Brain microvascular endothelial cell (primary cell): Measurements from ENCODE around the gene SOX10.

ENCODE experiments used
- DNase-seq: peaks from one replicate; pipeline ENCODE4 v3.0.0-alpha.2; 2020
- H3K27ac ChIP-seq: fragments of 250-450 bp; sonication (Bioruptor Pico); 2 replicates; pipeline ENCODE4 v1.5.1; 2020; ENCODE audit warnings: mild to moderate bottlenecking, moderate library complexity
- H3K27me3 ChIP-seq: fragments of 250-450 bp; sonication (Bioruptor Pico); replicated peaks from 2 replicates; pipeline ENCODE4 v1.5.1; 2020; ENCODE audit warnings: mild to moderate bottlenecking
- H3K36me3 ChIP-seq: fragments of 250-450 bp; sonication (Bioruptor Pico); replicated peaks from 2 replicates; pipeline ENCODE4 v1.5.1; 2020; ENCODE audit warnings: mild to moderate bottlenecking
- H3K4me3 ChIP-seq: 2 replicates; pipeline ENCODE4 v1.5.1; 2011; ENCODE audit warnings: low read depth, mild to moderate bottlenecking, control low read depth, low read length, moderate library complexity
- in situ Hi-C: cut with HindIII; loops from 2 replicates; pipeline ENCODE4 v1.10.0; 2017; ENCODE audit warnings: low sequenced_read_pairs, low pct_ligation_motif_present
- TF ChIP-seq, protein P1 (sequence below): IDR thresholded peaks from 2 replicates; pipeline ENCODE4 v1.5.1; 2011; ENCODE audit warnings: low read depth, mild to moderate bottlenecking, moderate library complexity, low read length, control low read depth, inconsistent platforms; ENCODE audit errors: missing control alignments

The SOX10 gene

DNA sequence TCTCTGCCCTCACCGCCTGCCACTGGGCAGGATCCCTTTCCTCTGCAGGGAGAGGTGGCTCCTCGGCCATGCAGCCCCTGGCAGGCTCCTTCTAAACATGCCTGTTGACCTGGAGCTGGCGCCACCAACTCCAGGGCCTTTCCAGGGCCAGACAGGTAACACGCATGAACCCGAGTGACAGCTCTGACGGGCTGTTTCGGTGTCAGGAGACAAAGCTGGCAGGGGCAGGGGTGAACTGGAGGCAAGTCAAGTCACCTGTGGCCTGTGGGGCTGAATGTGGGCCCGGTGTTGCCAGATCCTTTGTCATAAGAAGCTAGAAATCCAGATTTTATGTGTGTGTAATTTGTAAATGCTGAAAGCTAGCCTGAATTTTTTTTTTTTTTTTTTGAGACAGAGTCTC is 42.2 kb downstream of the SOX10 start:
- in situ Hi-C loops: no loop called here
- TF ChIP-seq, protein P1, sequence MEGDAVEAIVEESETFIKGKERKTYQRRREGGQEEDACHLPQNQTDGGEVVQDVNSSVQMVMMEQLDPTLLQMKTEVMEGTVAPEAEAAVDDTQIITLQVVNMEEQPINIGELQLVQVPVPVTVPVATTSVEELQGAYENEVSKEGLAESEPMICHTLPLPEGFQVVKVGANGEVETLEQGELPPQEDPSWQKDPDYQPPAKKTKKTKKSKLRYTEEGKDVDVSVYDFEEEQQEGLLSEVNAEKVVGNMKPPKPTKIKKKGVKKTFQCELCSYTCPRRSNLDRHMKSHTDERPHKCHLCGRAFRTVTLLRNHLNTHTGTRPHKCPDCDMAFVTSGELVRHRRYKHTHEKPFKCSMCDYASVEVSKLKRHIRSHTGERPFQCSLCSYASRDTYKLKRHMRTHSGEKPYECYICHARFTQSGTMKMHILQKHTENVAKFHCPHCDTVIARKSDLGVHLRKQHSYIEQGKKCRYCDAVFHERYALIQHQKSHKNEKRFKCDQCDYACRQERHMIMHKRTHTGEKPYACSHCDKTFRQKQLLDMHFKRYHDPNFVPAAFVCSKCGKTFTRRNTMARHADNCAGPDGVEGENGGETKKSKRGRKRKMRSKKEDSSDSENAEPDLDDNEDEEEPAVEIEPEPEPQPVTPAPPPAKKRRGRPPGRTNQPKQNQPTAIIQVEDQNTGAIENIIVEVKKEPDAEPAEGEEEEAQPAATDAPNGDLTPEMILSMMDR: no peak
- Histone ChIP-seq H3K27ac (no peak overlapping the region), H3K4me3 (no peak overlapping the region), H3K36me3 (peaks cover 37% of the 10 kb centered on the region), H3K27me3 (no peaks in the 10 kb centered on the region)
- no peak for DNase-seq

DNA sequence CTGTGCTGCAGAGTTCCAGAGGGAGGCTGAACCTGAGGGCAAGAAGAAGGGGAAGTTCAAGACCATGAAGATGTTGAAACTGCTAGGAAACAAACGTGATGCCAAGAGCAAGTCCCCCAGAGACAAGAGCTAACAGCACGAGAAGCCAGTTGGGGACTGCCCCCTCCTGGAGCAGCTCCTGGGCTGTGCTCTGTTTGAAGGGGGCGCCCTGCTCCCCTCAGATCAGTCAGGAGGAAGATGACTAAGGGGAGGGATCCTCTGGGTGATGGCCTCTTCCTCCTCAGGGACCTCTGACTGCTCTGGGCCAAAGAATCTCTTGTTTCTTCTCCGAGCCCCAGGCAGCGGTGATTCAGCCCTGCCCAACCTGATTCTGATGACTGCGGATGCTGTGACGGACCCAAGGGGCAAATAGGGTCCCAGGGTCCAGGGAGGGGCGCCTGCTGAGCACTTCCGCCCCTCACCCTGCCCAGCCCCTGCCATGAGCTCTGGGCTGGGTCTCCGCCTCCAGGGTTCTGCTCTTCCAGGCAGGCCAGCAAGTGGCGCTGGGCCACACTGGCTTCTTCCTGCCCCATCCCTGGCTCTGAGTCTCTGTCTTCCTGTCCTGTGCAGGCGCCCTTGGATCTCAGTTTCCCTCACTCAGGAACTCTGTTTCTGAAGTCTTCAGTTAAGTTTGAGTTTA is 43.5 kb downstream of the SOX10 start:
- in situ Hi-C loops: no loop called here
- Histone ChIP-seq H3K27ac (no peak overlapping the region), H3K4me3 (no peak overlapping the region), H3K36me3 (peaks cover 41% of the 10 kb centered on the region), H3K27me3 (no peaks in the 10 kb centered on the region)
- no peak for DNase-seq
- TF ChIP-seq, protein P1: no peak

DNA sequence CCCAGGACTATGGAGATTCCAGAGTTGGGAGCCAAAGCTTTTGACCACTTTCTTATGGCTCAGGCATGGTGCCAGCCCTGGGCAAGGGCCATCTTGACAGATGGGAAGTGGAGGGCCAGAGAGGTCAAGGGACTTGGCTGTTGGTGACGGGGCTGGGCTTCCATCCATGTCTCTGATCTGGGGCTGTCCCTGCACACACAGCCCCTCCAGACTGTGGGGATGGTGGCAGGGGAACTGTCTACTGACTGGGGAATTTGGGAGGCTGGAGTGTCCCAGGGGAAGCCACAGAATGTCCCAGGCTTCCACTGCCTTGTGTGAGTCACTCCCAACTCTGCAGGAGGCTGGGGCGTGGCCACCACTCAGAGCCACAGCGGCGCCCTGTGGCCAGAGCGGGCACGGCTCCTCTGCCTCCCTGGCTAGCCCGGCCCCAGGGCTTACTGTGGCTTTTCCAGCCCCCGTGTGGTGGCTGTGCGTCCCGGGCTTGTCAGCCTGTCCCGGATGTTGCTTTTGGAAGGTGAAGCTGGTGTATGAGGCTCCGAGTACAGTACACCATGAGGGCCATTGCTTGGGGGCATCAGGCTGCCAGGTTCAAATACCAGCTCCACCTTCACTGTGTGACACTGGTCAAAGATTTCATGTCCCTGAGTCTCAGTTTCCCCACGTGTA is 50.5 kb downstream of the SOX10 start:
- peak; percentile 93 for DNase-seq
- Histone ChIP-seq H3K36me3 (peaks cover 50% of the 10 kb centered on the region), H3K27ac (peak overlapping the region; percentile 54), H3K27me3 (no peaks in the 10 kb centered on the region), H3K4me3 (no peak overlapping the region)
- in situ Hi-C loops: no loop called here
- TF ChIP-seq, protein P1: peak; percentile 99

DNA sequence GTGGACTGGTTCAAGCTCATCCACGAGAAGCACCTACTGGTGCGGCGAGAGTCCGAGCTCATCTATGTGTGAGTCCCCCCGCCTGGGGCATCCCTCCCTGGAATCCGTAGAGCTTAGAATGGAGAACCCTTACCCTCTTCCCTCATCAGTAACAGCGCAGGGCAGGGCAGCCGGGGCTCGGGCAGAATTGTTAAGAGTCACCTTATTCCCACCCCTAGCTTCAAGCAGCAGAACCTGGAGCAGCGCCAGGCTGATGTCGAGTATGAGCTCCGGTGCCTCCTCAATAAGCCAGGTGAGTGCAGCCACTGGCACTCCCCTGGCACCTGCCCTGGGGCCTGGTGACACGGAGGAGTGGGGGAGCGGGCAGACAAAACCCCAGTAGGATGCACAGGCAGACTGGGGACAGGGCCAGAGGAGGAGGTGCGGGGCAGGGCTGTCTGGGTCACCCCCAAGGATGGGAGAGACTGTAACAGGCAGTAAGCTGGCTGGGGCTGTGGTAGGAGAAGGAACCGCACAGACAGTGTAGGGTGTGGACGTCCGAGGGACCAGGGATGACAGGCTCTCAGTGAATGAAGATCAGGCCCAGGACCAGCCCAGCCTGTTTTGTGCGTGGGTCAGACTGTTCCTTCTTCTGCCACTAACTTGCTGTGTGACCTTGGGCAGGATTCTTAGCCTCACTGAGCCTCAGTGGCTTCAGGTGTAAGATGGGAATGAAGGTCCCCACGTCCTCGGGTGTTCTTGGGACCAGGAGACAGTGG is 51.4 kb downstream of the SOX10 start:
- in situ Hi-C loops: no loop called here
- no peaks in the 10 kb centered on the region for H3K27me3 ChIP-seq
- H3K36me3 ChIP-seq: peaks cover 54% of the 10 kb centered on the region
- no peak overlapping the region for H3K4me3 ChIP-seq
- TF ChIP-seq, protein P1: no peak
- H3K27ac ChIP-seq: peak overlapping the region; percentile 54
- DNase-seq: no peak

DNA sequence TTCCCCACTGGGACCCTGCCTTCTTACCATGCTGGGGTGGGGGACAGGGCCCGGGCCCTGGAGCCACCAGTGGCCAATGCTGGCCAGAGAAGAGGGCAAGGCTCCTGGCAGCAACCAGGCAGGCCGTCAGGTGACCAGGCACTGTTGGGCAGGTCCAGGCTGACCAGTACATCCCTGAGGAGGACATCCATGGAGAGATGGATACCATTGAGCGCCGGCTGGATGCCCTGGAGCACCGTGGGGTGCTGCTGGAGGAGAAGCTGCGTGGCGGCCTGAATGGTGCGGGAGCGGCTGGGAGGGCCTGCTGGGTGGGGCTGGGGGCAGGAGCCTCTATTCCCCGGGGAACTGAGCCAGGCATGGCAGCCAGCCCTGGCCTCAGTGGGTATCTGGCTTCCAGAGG is 52.0 kb downstream of the SOX10 start:
- no peak overlapping the region for H3K27ac ChIP-seq
- DNase-seq: no peak
- H3K27me3 ChIP-seq: no peaks in the 10 kb centered on the region
- in situ Hi-C loops: no loop called here
- no peak overlapping the region for H3K4me3 ChIP-seq
- peaks cover 53% of the 10 kb centered on the region for H3K36me3 ChIP-seq
- TF ChIP-seq, protein P1: no peak
